HepG2 (cell line): Measurements from ENCODE around the gene EGFR. TPM values are rescaled to one million over a fixed set of nuclear protein-coding genes. Genes with fewer than 3 reads are reported as not detected.

ENCODE experiments used
- ARID5B ChIP-seq: IDR thresholded peaks from 2 replicates; pipeline ENCODE4 v1.4.0; 2020; ENCODE audit warnings: mild to moderate bottlenecking, missing genetic modification reagents
- ELF1 ChIP-seq: sonication (generic); formaldehyde crosslinking; IDR thresholded peaks from 2 replicates; pipeline ENCODE4 v1.4.0; 2020; ENCODE audit warnings: missing genetic modification reagents
- EP300 ChIP-seq, 3 experiments: sonication (generic) in 1 of 3; formaldehyde crosslinking in 1 of 3; IDR thresholded peaks; 2 replicates each; pipeline versions ENCODE4 v1.5.1 to v1.6.1; 2011 to 2020; ENCODE audit warnings: low read depth in 2 of 3, low read length in 2 of 3, borderline replicate concordance in 1 of 3, improper control_type of control experiment in 1 of 3, mild to moderate bottlenecking in 1 of 3, missing genetic modification reagents in 1 of 3, moderate library complexity in 1 of 3
- FOSL2 ChIP-seq: sonication (generic); formaldehyde crosslinking; IDR thresholded peaks from 2 replicates; pipeline ENCODE4 v1.4.0; 2020; ENCODE audit warnings: missing genetic modification reagents
- FOXA3 ChIP-seq: IDR thresholded peaks from 2 replicates; pipeline ENCODE4 v1.6.1; 2016; ENCODE audit warnings: missing genetic modification reagents, missing compliant biosample characterization
- FOXJ3 ChIP-seq: sonication (generic); formaldehyde crosslinking; IDR thresholded peaks from 2 replicates; pipeline ENCODE4 v1.4.0; 2020; ENCODE audit warnings: missing genetic modification reagents, mild to moderate bottlenecking, borderline replicate concordance
- HDAC1 ChIP-seq: sonication (generic); formaldehyde crosslinking; IDR thresholded peaks from 2 replicates; pipeline ENCODE4 v1.5.1; 2020; ENCODE audit warnings: mild to moderate bottlenecking, missing genetic modification reagents
- HNF4G ChIP-seq, 2 experiments: sonication (generic) in 1 of 2; formaldehyde crosslinking in 1 of 2; IDR thresholded peaks; 2 replicates each; pipeline versions ENCODE4 v1.4.0 to v1.6.1; 2011 to 2020; ENCODE audit warnings: borderline replicate concordance in 2 of 2, low read depth in 2 of 2, mild to moderate bottlenecking in 2 of 2, low read length in 1 of 2, missing genetic modification reagents in 1 of 2, moderate library complexity in 1 of 2
- HOMEZ ChIP-seq: IDR thresholded peaks from 2 replicates; pipeline ENCODE4 v1.6.1; 2016; ENCODE audit warnings: low read depth
- KAT8 ChIP-seq: IDR thresholded peaks from 2 replicates; pipeline ENCODE4 v1.6.1; 2016; ENCODE audit warnings: missing genetic modification reagents, missing compliant biosample characterization
- MED1 ChIP-seq: sonication (generic); formaldehyde crosslinking; IDR thresholded peaks from 2 replicates; pipeline ENCODE4 v1.4.0; 2020; ENCODE audit warnings: missing genetic modification reagents
- PAF1 ChIP-seq: IDR thresholded peaks from 2 replicates; pipeline ENCODE4 v1.6.1; 2016; ENCODE audit warnings: missing genetic modification reagents, missing compliant biosample characterization
- SOX6 ChIP-seq, 2 experiments: fragments of 450-650 bp in 1 of 2; sonication (generic) in 1 of 2; formaldehyde crosslinking in 1 of 2; IDR thresholded peaks; 2 replicates each; pipeline versions ENCODE4 v1.4.0 to v1.6.1; 2017 to 2020; ENCODE audit warnings: antibody characterized with exemption in 1 of 2, mild to moderate bottlenecking in 1 of 2, missing genetic modification reagents in 1 of 2
- polyA plus RNA-seq, 8 experiments: library from polyadenylated mRNA; depleted of rRNA in 3 of 8; stranded (reverse) in 7 of 8; unstranded in 1 of 8; fragments of >200 nt; fragmentation: Illumina TruSeq in 4 of 8; extraction: Trizol in 4 of 8; gene quantifications; 2 replicates each; pipeline versions ENCODE4 v1.2.1 to v1.2.3, GENCODE V29; 2011 to 2016; ENCODE audit warnings: low read depth in 4 of 8, missing spikeins in 1 of 8, mixed read lengths in 1 of 8; ENCODE audit not compliant: insufficient read depth in 1 of 8
- total RNA-seq, 5 experiments: library from RNA; depleted of rRNA; stranded (reverse); fragments of >200 nt; fragmentation: Illumina TruSeq; extraction: Trizol; gene quantifications; 2 replicates each; pipeline ENCODE4 v1.2.3, GENCODE V29; 2016; ENCODE audit warnings: low read depth in 1 of 5
- TF ChIP-seq, protein P1 (sequence below): sonication (generic); formaldehyde crosslinking; IDR thresholded peaks from 2 replicates; pipeline ENCODE4 v1.5.1; 2020; ENCODE audit warnings: mild to moderate bottlenecking, missing genetic modification reagents, borderline replicate concordance

The EGFR gene
- total and polyA plus RNA-seq, 2 of the 13 experiments (the other 11 are each of a cell fraction or from before 2014, with no cell fraction given): 7.0 to 10.0 TPM

DNA sequence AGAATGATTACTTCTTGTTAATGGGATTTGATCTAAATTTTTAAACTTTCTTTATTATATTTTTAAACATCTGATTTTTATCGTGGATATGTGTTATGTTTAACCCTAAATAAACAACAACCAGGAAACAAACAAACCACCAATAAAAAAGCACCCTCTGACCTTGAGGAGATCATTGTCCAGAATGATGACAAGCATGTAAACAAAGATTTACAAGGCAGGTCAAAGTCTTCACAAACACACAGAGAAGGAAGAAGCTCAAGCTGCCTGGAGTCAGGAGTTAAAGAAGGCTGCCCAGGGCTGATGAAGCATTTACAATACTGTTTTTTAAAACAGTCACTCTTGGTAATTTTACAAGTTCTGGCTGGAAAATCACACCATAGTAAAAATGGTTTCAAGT lies 31.0 kb upstream of the EGFR start (continued):
- TF ChIP-seq, protein P1, sequence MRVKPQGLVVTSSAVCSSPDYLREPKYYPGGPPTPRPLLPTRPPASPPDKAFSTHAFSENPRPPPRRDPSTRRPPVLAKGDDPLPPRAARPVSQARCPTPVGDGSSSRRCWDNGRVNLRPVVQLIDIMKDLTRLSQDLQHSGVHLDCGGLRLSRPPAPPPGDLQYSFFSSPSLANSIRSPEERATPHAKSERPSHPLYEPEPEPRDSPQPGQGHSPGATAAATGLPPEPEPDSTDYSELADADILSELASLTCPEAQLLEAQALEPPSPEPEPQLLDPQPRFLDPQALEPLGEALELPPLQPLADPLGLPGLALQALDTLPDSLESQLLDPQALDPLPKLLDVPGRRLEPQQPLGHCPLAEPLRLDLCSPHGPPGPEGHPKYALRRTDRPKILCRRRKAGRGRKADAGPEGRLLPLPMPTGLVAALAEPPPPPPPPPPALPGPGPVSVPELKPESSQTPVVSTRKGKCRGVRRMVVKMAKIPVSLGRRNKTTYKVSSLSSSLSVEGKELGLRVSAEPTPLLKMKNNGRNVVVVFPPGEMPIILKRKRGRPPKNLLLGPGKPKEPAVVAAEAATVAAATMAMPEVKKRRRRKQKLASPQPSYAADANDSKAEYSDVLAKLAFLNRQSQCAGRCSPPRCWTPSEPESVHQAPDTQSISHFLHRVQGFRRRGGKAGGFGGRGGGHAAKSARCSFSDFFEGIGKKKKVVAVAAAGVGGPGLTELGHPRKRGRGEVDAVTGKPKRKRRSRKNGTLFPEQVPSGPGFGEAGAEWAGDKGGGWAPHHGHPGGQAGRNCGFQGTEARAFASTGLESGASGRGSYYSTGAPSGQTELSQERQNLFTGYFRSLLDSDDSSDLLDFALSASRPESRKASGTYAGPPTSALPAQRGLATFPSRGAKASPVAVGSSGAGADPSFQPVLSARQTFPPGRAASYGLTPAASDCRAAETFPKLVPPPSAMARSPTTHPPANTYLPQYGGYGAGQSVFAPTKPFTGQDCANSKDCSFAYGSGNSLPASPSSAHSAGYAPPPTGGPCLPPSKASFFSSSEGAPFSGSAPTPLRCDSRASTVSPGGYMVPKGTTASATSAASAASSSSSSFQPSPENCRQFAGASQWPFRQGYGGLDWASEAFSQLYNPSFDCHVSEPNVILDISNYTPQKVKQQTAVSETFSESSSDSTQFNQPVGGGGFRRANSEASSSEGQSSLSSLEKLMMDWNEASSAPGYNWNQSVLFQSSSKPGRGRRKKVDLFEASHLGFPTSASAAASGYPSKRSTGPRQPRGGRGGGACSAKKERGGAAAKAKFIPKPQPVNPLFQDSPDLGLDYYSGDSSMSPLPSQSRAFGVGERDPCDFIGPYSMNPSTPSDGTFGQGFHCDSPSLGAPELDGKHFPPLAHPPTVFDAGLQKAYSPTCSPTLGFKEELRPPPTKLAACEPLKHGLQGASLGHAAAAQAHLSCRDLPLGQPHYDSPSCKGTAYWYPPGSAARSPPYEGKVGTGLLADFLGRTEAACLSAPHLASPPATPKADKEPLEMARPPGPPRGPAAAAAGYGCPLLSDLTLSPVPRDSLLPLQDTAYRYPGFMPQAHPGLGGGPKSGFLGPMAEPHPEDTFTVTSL (CRISPR knock-in tag): peak; percentile 90; the same call in 1 of the 2 replicates
- TF ChIP-seq HOMEZ (CRISPR knock-in tag): peak; percentile 59; the same call in 1 of the 2 replicates
- no peak for TF ChIP-seq SOX6 (IDR thresholded peaks at IDR 0.05)
- peak; percentile 77 for TF ChIP-seq SOX6 (CRISPR knock-in tag; IDR thresholded peaks at IDR 0.05)
- peak; percentile 69 for TF ChIP-seq HDAC1 (CRISPR knock-in tag)
- peak; percentile 34 for TF ChIP-seq FOSL2 (CRISPR knock-in tag)
- peak; percentile 95 for TF ChIP-seq FOXA3
- TF ChIP-seq ARID5B (CRISPR knock-in tag): peak; percentile 86
- peak; percentile 40; the same call in 1 of the 2 replicates for TF ChIP-seq KAT8 (CRISPR knock-in tag)
- peak; percentile 49; the same call in 1 of the 2 replicates for TF ChIP-seq FOXJ3 (CRISPR knock-in tag)
- 0 out of 2 replicates have a peak, but pooled peaks have one; percentile 18 for TF ChIP-seq ELF1
- TF ChIP-seq MED1 (CRISPR knock-in tag): peak; percentile 65; the same call in 1 of the 2 replicates
- peak in 1 of 2 experiments; percentile 84; a peak in 2 of 4 replicates for TF ChIP-seq EP300 (IDR thresholded peaks at IDR 0.05; ENCODE audit: low read depth in 2 of 2, low read length in 2 of 2)
- TF ChIP-seq EP300 (CRISPR knock-in tag; IDR thresholded peaks at IDR 0.05; ENCODE audit: borderline replicate concordance): no peak
- no peak for TF ChIP-seq PAF1 (CRISPR knock-in tag)
- TF ChIP-seq HNF4G (IDR thresholded peaks at IDR 0.05; ENCODE audit: borderline replicate concordance, low read depth, low read length): peak; percentile 55; the same call in 1 of the 2 replicates
- no peak for TF ChIP-seq HNF4G (CRISPR knock-in tag; IDR thresholded peaks at IDR 0.05; ENCODE audit: borderline replicate concordance, low read depth)
